ENCODE results near the gene TFF3. TPM values are rescaled to one million over a fixed set of nuclear protein-coding genes. Genes with fewer than 3 reads are reported as not detected.

TFF3 gene
- total RNA-seq, 1 donor from 2014 or later = 40.3 TPM

- Mint-ChIP-seq H3K4me1 (ENCODE audit: low read depth) (peaks cover 9% of the 10 kb centered on the region), H3K36me3 (ENCODE audit: insufficient read depth) (no peaks in the 10 kb centered on the region), H3K9me3 (ENCODE audit: low read depth) (peaks cover 15% of the 10 kb centered on the region), H3K4me3 (ENCODE audit: low read depth) (no peak overlapping the region), H3K27me3 (peaks cover 9% of the 10 kb centered on the region), H3K27ac (no peak overlapping the region)
- DNase-seq (ENCODE audit: low spot score, unreplicated experiment) = no peak
- no peak for TF ChIP-seq CTCF (IDR thresholded peaks at IDR 0.05; ENCODE audit: unreplicated experiment)
Measured at GRCh38 chr21:42356650-42357049, 41.4 kb upstream of the TFF3 start.

- Mint-ChIP-seq H3K27me3 (peaks cover 9% of the 10 kb centered on the region), H3K27ac (no peak overlapping the region), H3K36me3 (ENCODE audit: insufficient read depth) (no peaks in the 10 kb centered on the region), H3K4me1 (ENCODE audit: low read depth) (peaks cover 12% of the 10 kb centered on the region), H3K4me3 (ENCODE audit: low read depth) (no peak overlapping the region), H3K9me3 (ENCODE audit: low read depth) (peaks cover 15% of the 10 kb centered on the region)
- no peak for DNase-seq (ENCODE audit: low spot score, unreplicated experiment)
- TF ChIP-seq CTCF (IDR thresholded peaks at IDR 0.05; ENCODE audit: unreplicated experiment) = no peak
Measured at GRCh38 chr21:42356046-42356445, 40.8 kb upstream of the TFF3 start.

GRCh38 chr21:42353623-42354022 lies 38.4 kb upstream of the TFF3 start:
- Mint-ChIP-seq H3K9me3 (ENCODE audit: low read depth) (peaks cover 15% of the 10 kb centered on the region), H3K27ac (no peak overlapping the region), H3K4me3 (ENCODE audit: low read depth) (no peak overlapping the region), H3K36me3 (ENCODE audit: insufficient read depth) (no peaks in the 10 kb centered on the region), H3K4me1 (ENCODE audit: low read depth) (peaks cover 17% of the 10 kb centered on the region), H3K27me3 (peaks cover 9% of the 10 kb centered on the region)
- no peak for TF ChIP-seq CTCF (IDR thresholded peaks at IDR 0.05; ENCODE audit: unreplicated experiment)
- no peak for DNase-seq (ENCODE audit: low spot score, unreplicated experiment)

- TF ChIP-seq CTCF (IDR thresholded peaks at IDR 0.05; ENCODE audit: unreplicated experiment) = no peak
- H3K27ac Mint-ChIP-seq = no peak overlapping the region
- no peak for DNase-seq (ENCODE audit: low spot score, unreplicated experiment)
Measured at GRCh38 chr21:42352441-42353095, 37.4 kb upstream of the TFF3 start.

GRCh38 chr21:42351626-42352440 lies 36.6 kb upstream of the TFF3 start:
- Mint-ChIP-seq H3K4me3 (ENCODE audit: low read depth) (no peak overlapping the region), H3K27ac (no peak overlapping the region), H3K27me3 (peaks cover 10% of the 10 kb centered on the region), H3K36me3 (ENCODE audit: insufficient read depth) (no peaks in the 10 kb centered on the region), H3K4me1 (ENCODE audit: low read depth) (peaks cover 13% of the 10 kb centered on the region), H3K9me3 (ENCODE audit: low read depth) (peaks cover 10% of the 10 kb centered on the region)
- no peak for TF ChIP-seq CTCF (IDR thresholded peaks at IDR 0.05; ENCODE audit: unreplicated experiment)
- DNase-seq (ENCODE audit: low spot score, unreplicated experiment) = no peak

More at GRCh38 chr21:42352441-42353095, 37.4 kb upstream of the TFF3 start:
- Mint-ChIP-seq H3K4me1 (ENCODE audit: low read depth) (peaks cover 14% of the 10 kb centered on the region), H3K4me3 (ENCODE audit: low read depth) (no peak overlapping the region), H3K27me3 (peaks cover 9% of the 10 kb centered on the region), H3K9me3 (ENCODE audit: low read depth) (peaks cover 15% of the 10 kb centered on the region), H3K36me3 (ENCODE audit: insufficient read depth) (no peaks in the 10 kb centered on the region)

Data from progenitor cell of endocrine pancreas (in vitro differentiated cells).